Islet of Langerhans (tissue), 1 donor: Measurements from ENCODE around the gene SLC24A3.

Experiments
- FAIRE-seq: peaks from one replicate; lab custom pipeline; 2011; peaks lifted over from hg19 to GRCh38; lab: Jason Lieb, UNC

Gene SLC24A3

GRCh38 chr20:19392344-19393130, 180.1 kb downstream of the SLC24A3 start:
- FAIRE-seq: no peak

GRCh38 chr20:19396460-19397081, 184.1 kb downstream of the SLC24A3 start:
- no peak for FAIRE-seq

- no peak for FAIRE-seq
Observed at GRCh38 chr20:19397226-19397625, 184.8 kb downstream of the SLC24A3 start.

GRCh38 chr20:19397666-19398065, 185.2 kb downstream of the SLC24A3 start:
- FAIRE-seq: no peak

- FAIRE-seq: no peak
Observed at GRCh38 chr20:19401096-19401495, 188.7 kb downstream of the SLC24A3 start.

GRCh38 chr20:19403549-19403948, 191.1 kb downstream of the SLC24A3 start:
- FAIRE-seq: no peak

- no peak for FAIRE-seq
Observed at GRCh38 chr20:19404826-19405225, 192.4 kb downstream of the SLC24A3 start.

GRCh38 chr20:19405958-19406357, 193.5 kb downstream of the SLC24A3 start:
- no peak for FAIRE-seq

- no peak for FAIRE-seq
Observed at GRCh38 chr20:19406381-19406780, 193.9 kb downstream of the SLC24A3 start.

GRCh38 chr20:19407196-19407595, 194.8 kb downstream of the SLC24A3 start:
- FAIRE-seq: no peak

- FAIRE-seq: no peak
Observed at GRCh38 chr20:19407736-19408135, 195.3 kb downstream of the SLC24A3 start.

- FAIRE-seq: no peak
Observed at GRCh38 chr20:19408971-19409370, 196.5 kb downstream of the SLC24A3 start.

GRCh38 chr20:19411811-19412210, 199.4 kb downstream of the SLC24A3 start:
- no peak for FAIRE-seq

GRCh38 chr20:19412254-19412653, 199.8 kb downstream of the SLC24A3 start:
- no peak for FAIRE-seq

- FAIRE-seq: no peak
Observed at GRCh38 chr20:19414600-19414999, 202.2 kb downstream of the SLC24A3 start.

GRCh38 chr20:19415786-19416185, 203.3 kb downstream of the SLC24A3 start:
- no peak for FAIRE-seq

- no peak for FAIRE-seq
Observed at GRCh38 chr20:19416627-19417026, 204.2 kb downstream of the SLC24A3 start.

- no peak for FAIRE-seq
Observed at GRCh38 chr20:19419396-19419795, 207.0 kb downstream of the SLC24A3 start.

- no peak for FAIRE-seq
Observed at GRCh38 chr20:19423097-19423899, 210.9 kb downstream of the SLC24A3 start.

GRCh38 chr20:19423900-19424620, 211.6 kb downstream of the SLC24A3 start:
- no peak for FAIRE-seq

- no peak for FAIRE-seq
Observed at GRCh38 chr20:19426356-19426755, 213.9 kb downstream of the SLC24A3 start.

- FAIRE-seq: no peak
Observed at GRCh38 chr20:19427480-19427879, 215.0 kb downstream of the SLC24A3 start.
